22Rv1 (cell line): ENCODE measurements around the gene ZNF100.
"Not testable (repeated sequence)": the region's sequence is repeated elsewhere in the genome, so short reads cannot be mapped to it uniquely, and the experiment has no call there.

Experiments
- CTCF ChIP-seq: fragments of 450-650 bp; IDR thresholded peaks from 2 replicates; pipeline ENCODE4 v1.5.1; 2017; ENCODE audit warnings: mild to moderate bottlenecking
- ZFX ChIP-seq: fragments of 450-650 bp; IDR thresholded peaks from 2 replicates; pipeline ENCODE4 v1.6.1; 2017; ENCODE audit warnings: antibody characterized with exemption, borderline replicate concordance

GRCh38 chr19:21775792-21776191 is 8.4 kb upstream of the ZNF100 start:
- TF ChIP-seq CTCF, ZFX: not testable (repeated sequence)
